ENCODE data around the gene ABHD14A. TPM values are rescaled to one million over a fixed set of nuclear protein-coding genes. Genes with fewer than 3 reads are reported as not detected.

ABHD14A gene
- total RNA-seq, 1 donor from 2014 or later = 0.79 TPM

- no peak for TF ChIP-seq CTCF (IDR thresholded peaks at IDR 0.05; ENCODE audit: insufficient read depth, low read length, severe bottlenecking)
- DNase-seq (ENCODE audit: low read depth) = no peak
- Histone ChIP-seq H3K27me3 (ENCODE audit: control insufficient read depth, insufficient read depth, low read length) (no peaks in the 10 kb centered on the region), H3K36me3 (ENCODE audit: control insufficient read depth, insufficient read depth, low read length) (no peaks in the 10 kb centered on the region), H3K4me3 (ENCODE audit: low read depth, low read length) (no peak overlapping the region)
- no peak for FAIRE-seq
These were observed 3.3 kb downstream of the ABHD14A start for GRCh38 chr3:51978143-51978502.

DNA sequence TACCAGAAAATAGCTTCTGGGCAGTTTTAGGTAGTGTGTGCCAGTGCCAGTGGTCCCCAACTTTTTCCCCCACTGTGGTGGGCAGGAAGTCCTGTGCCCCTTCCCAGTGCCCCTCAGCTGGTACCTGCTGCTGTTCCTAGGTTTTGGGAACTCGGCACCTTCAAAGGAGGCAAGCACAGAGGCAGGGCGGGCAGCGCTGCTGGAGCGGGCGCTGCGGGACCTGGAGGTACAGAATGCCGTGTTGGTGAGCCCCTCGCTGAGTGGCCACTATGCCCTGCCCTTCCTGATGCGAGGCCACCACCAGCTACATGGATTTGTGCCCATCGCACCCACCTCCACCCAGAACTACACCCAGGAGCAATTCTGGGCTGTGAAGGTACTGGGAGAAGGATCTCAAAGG is 5.4 kb downstream of the ABHD14A start:
- DNase-seq (ENCODE audit: low read depth) (no peak), FAIRE-seq (no peak)
- Histone ChIP-seq H3K4me3 (ENCODE audit: low read depth, low read length) (no peak overlapping the region), H3K36me3 (ENCODE audit: control insufficient read depth, insufficient read depth, low read length) (peaks cover 1% of the 10 kb centered on the region), H3K27me3 (ENCODE audit: control insufficient read depth, insufficient read depth, low read length) (no peaks in the 10 kb centered on the region)
- TF ChIP-seq CTCF (IDR thresholded peaks at IDR 0.05; ENCODE audit: insufficient read depth, low read length, severe bottlenecking) = no peak

DNA sequence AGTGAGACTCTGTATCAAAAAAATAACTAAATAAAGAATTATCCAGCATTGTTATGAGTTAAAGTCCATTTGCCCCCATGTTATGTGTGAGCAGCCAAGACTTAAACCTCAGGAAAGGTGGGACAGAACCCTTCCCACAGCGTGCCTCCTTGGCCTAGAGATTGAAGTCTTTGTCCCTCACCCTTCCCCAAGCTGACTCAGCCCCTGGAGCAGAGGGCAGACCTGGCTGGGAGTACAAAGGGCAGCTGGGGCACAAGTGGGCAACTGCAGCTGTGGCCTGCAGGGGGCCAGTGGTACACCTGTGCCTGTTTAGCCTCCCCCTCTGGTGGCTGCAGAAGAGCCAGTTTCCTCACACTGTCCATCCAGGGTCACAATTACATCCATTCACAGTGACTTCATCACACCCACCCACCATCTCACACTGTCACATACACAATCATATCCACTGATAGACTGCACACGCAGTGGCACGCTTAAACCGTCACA is 7.5 kb downstream of the ABHD14A start:
- H3K36me3 ChIP-seq (ENCODE audit: control insufficient read depth, insufficient read depth, low read length) = peaks cover 3% of the 10 kb centered on the region
- DNase-seq (ENCODE audit: low read depth) (no peak), FAIRE-seq (peak; percentile 7)
- no peaks in the 10 kb centered on the region for H3K27me3 ChIP-seq (ENCODE audit: control insufficient read depth, insufficient read depth, low read length)
- peak overlapping the region; percentile 63 for H3K4me3 ChIP-seq (ENCODE audit: low read depth, low read length)
- peak; percentile 76 for TF ChIP-seq CTCF (IDR thresholded peaks at IDR 0.05; ENCODE audit: insufficient read depth, low read length, severe bottlenecking)

GRCh38 chr3:51982838-51983577 is 8.1 kb downstream of the ABHD14A start, which contains the start of gene ACY1:
Gene ACY1, plus strand, starts transcription at chr3:51983535. Its CDS starts 530 bp downstream, at chr3:51984065.
- TF ChIP-seq CTCF (IDR thresholded peaks at IDR 0.05; ENCODE audit: insufficient read depth, low read length, severe bottlenecking) = no peak
- DNase-seq (ENCODE audit: low read depth) (peak; percentile 83), FAIRE-seq (no peak)
- H3K36me3 ChIP-seq (ENCODE audit: control insufficient read depth, insufficient read depth, low read length) = peaks cover 3% of the 10 kb centered on the region
- peak within 1 kb of the TSS; percentile 63 for H3K4me3 ChIP-seq (ENCODE audit: low read depth, low read length)
- no peaks in the 10 kb centered on the region for H3K27me3 ChIP-seq (ENCODE audit: control insufficient read depth, insufficient read depth, low read length)

DNA sequence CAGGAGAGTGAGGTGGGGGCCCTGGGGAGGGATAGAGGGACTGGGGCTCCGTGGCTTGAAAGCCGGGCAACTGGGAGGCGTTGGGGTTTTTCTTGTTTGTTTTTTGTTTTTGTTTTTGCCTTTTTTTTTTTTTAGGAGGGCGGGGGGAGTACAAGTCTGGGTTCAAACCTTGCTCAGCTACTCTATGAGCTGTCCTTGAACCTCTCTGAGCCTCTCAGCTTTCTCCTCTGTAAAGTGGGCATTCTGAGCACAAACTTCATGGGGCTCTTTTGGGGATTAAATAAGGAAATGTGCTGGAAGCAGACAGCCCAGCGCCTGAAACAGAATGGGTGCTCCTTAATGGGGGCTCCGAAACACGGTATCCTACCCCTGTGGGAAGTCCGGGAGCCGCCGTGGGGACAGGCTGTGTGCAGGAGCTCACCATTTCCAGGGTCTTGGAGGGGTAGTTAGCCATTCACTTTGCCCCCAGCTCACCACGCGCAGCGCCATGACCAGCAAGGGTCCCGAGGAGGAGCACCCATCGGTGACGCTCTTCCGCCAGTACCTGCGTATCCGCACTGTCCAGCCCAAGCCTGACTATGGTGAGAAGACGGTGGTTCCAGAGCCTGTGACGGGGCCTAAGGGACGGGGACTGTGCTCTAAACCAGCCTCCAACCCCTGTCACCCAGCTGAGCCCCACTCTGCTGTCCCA is 8.9 kb downstream of the ABHD14A start:
- FAIRE-seq = no peak
- peaks cover 3% of the 10 kb centered on the region for H3K36me3 ChIP-seq (ENCODE audit: control insufficient read depth, insufficient read depth, low read length)
- no peak for TF ChIP-seq CTCF (IDR thresholded peaks at IDR 0.05; ENCODE audit: insufficient read depth, low read length, severe bottlenecking)
- no peak for DNase-seq (ENCODE audit: low read depth)
- H3K4me3 ChIP-seq (ENCODE audit: low read depth, low read length) = peak overlapping the region; percentile 63
- no peaks in the 10 kb centered on the region for H3K27me3 ChIP-seq (ENCODE audit: control insufficient read depth, insufficient read depth, low read length)
